T47D (cell line): Measurements from ENCODE around the gene EBF4.
A peak's percentile ranks its signal among the peaks of the same experiment; 100 is the strongest.

Experiments used
- DNase-seq, 2 experiments: peaks; one replicate each; pipeline versions ENCODE4 v3.0.0 to v3.0.0-alpha.2; 2011 to 2012; ENCODE audit warnings: low read depth in 1 of 2, low spot score in 1 of 2
- JUND ChIP-seq: IDR thresholded peaks from 2 replicates; pipeline ENCODE4 v1.6.1; 2012; ENCODE audit warnings: low read depth
- in situ Hi-C: cut with HindIII; loops from 2 replicates; pipeline ENCODE4 v1.10.0; 2016; ENCODE audit warnings: low sequenced_read_pairs, low pct_unique_long_range_greater_than_20kb

Gene EBF4

GRCh38 chr20:2752567-2753460, 60.2 kb downstream of the EBF4 start:
- no peak for TF ChIP-seq JUND
- DNase-seq, result peak in 1 of 2 experiments; percentile 42
- in situ Hi-C loops, result no loop called here

- DNase-seq, result no peak
- in situ Hi-C loops, result no loop called here
- no peak for TF ChIP-seq JUND
Observed at GRCh38 chr20:2753461-2754040, 61.0 kb downstream of the EBF4 start.

- no peak for TF ChIP-seq JUND
- in situ Hi-C loops, result no loop called here
- no peak for DNase-seq
Observed at GRCh38 chr20:2754424-2754823, 61.8 kb downstream of the EBF4 start.

- TF ChIP-seq JUND, result no peak
- in situ Hi-C loops, result no loop called here
- no peak for DNase-seq
Observed at GRCh38 chr20:2755451-2756055, 63.0 kb downstream of the EBF4 start.

GRCh38 chr20:2756056-2756611, 63.6 kb downstream of the EBF4 start:
- no peak for TF ChIP-seq JUND
- peak; percentile 72 to 73 for DNase-seq
- in situ Hi-C loops, result no loop called here

- in situ Hi-C loops, result no loop called here
- DNase-seq, result no peak
- TF ChIP-seq JUND, result no peak
Observed at GRCh38 chr20:2757001-2757400, 64.4 kb downstream of the EBF4 start.

- in situ Hi-C loops, result no loop called here
- TF ChIP-seq JUND, result no peak
- no peak for DNase-seq
Observed at GRCh38 chr20:2757969-2758368, 65.4 kb downstream of the EBF4 start.

GRCh38 chr20:2759143-2759542, 66.6 kb downstream of the EBF4 start:
- in situ Hi-C loops, result no loop called here
- no peak for TF ChIP-seq JUND
- no peak for DNase-seq

GRCh38 chr20:2759603-2760296, 67.2 kb downstream of the EBF4 start:
- in situ Hi-C loops, result no loop called here
- DNase-seq, result no peak
- TF ChIP-seq JUND, result no peak

- no peak for DNase-seq
- TF ChIP-seq JUND, result no peak
- in situ Hi-C loops, result no loop called here
Observed at GRCh38 chr20:2760297-2760951, 67.8 kb downstream of the EBF4 start.

GRCh38 chr20:2760952-2761305, 68.3 kb downstream of the EBF4 start:
- no peak for TF ChIP-seq JUND
- no peak for DNase-seq
- in situ Hi-C loops, result no loop called here

- DNase-seq, result no peak
- in situ Hi-C loops, result no loop called here
- no peak for TF ChIP-seq JUND
Observed at GRCh38 chr20:2761885-2762284, 69.3 kb downstream of the EBF4 start.
